Measurements from ENCODE around the gene BPNT1. TPM values are rescaled to one million over a fixed set of nuclear protein-coding genes. Genes with fewer than 3 reads are reported as not detected.
"Not testable (repeated sequence)": the region's sequence is repeated elsewhere in the genome, so short reads cannot be mapped to it uniquely, and the experiment has no call there.

The BPNT1 gene
- total RNA-seq, 1 experiment from 2014 or later = 48.3 TPM

- Histone ChIP-seq H3K4me1 (no peaks in the 10 kb centered on the region; the same call in 1 of the 2 replicates), H3K9me3 (replicated peaks) (no peaks in the 10 kb centered on the region), H3K36me3 (peaks cover 66% of the 10 kb centered on the region), H3K27me3 (no peaks in the 10 kb centered on the region), H3K27ac (no peak overlapping the region), H3K4me3 (no peak overlapping the region)
- DNase-seq = no peak
Observed at GRCh38 chr1:220099826-220100225, 10.2 kb upstream of the BPNT1 start.

- Histone ChIP-seq H3K36me3 (peaks cover 16% of the 10 kb centered on the region), H3K27me3 (no peaks in the 10 kb centered on the region), H3K9me3 (replicated peaks) (no peaks in the 10 kb centered on the region), H3K27ac (peak within 1 kb of the TSS; percentile 78), H3K4me3 (peak within 1 kb of the TSS; percentile 99), H3K4me1 (no peaks in the 10 kb centered on the region; the same call in 1 of the 2 replicates)
- peak; percentile 94 for DNase-seq
Observed at GRCh38 chr1:220094016-220094911, 4.7 kb upstream of the BPNT1 start, which contains the start of gene IARS2. Gene IARS2 (plus strand): TSS chr1:220094132. CDS start chr1:220094217, 85 bp downstream.

- H3K4me3 ChIP-seq = peak overlapping the region; percentile 99
- no peaks in the 10 kb centered on the region for H3K9me3 ChIP-seq (replicated peaks)
- DNase-seq = peak; percentile 13 to 58
- no peaks in the 10 kb centered on the region; the same call in 1 of the 2 replicates for H3K4me1 ChIP-seq
- peak overlapping the region; percentile 58 for H3K27ac ChIP-seq
- H3K27me3 ChIP-seq = no peaks in the 10 kb centered on the region
- H3K36me3 ChIP-seq = peaks cover 14% of the 10 kb centered on the region
Observed at GRCh38 chr1:220093361-220094015, 3.9 kb upstream of the BPNT1 start.

- Histone ChIP-seq H3K4me1 (no peaks in the 10 kb centered on the region; the same call in 1 of the 2 replicates), H3K4me3 (no peak overlapping the region), H3K9me3 (replicated peaks) (no peaks in the 10 kb centered on the region), H3K36me3 (peaks cover 9% of the 10 kb centered on the region; the same call in 1 of the 2 replicates), H3K27ac (no peak overlapping the region; the same call in 1 of the 2 replicates), H3K27me3 (no peaks in the 10 kb centered on the region)
- no peak for DNase-seq
Observed at GRCh38 chr1:220092694-220093093, 3.1 kb upstream of the BPNT1 start.

GRCh38 chr1:220086261-220086686, 3.3 kb downstream of the BPNT1 start:
- not testable (repeated sequence) for DNase-seq; H3K4me3 ChIP-seq; H3K4me1 ChIP-seq; H3K36me3 ChIP-seq; H3K27me3 ChIP-seq; H3K9me3 ChIP-seq (replicated peaks); H3K27ac ChIP-seq

- Histone ChIP-seq H3K27me3 (no peaks in the 10 kb centered on the region), H3K27ac (no peak overlapping the region), H3K4me1 (no peaks in the 10 kb centered on the region), H3K4me3 (no peak overlapping the region), H3K36me3 (peaks cover 10% of the 10 kb centered on the region), H3K9me3 (replicated peaks) (no peaks in the 10 kb centered on the region)
- no peak for DNase-seq
Observed at GRCh38 chr1:220084460-220084859, 5.1 kb downstream of the BPNT1 start.

GRCh38 chr1:220077887-220078286, 11.7 kb downstream of the BPNT1 start:
- Histone ChIP-seq H3K4me3 (no peak overlapping the region), H3K4me1 (no peaks in the 10 kb centered on the region), H3K36me3 (peaks cover 27% of the 10 kb centered on the region), H3K27ac (no peak overlapping the region), H3K9me3 (replicated peaks) (no peaks in the 10 kb centered on the region), H3K27me3 (no peaks in the 10 kb centered on the region)
- no peak for DNase-seq

GRCh38 chr1:220076861-220077762, 12.5 kb downstream of the BPNT1 start:
- Histone ChIP-seq H3K4me3 (no peak overlapping the region), H3K4me1 (no peaks in the 10 kb centered on the region), H3K9me3 (replicated peaks) (no peaks in the 10 kb centered on the region), H3K27ac (no peak overlapping the region), H3K27me3 (no peaks in the 10 kb centered on the region), H3K36me3 (peaks cover 33% of the 10 kb centered on the region)
- no peak for DNase-seq

- H3K27ac ChIP-seq = no peak overlapping the region
- no peaks in the 10 kb centered on the region for H3K27me3 ChIP-seq
- no peak for DNase-seq
- no peaks in the 10 kb centered on the region for H3K9me3 ChIP-seq (replicated peaks)
- H3K36me3 ChIP-seq = peaks cover 48% of the 10 kb centered on the region
- no peaks in the 10 kb centered on the region for H3K4me1 ChIP-seq
- H3K4me3 ChIP-seq = no peak overlapping the region
Observed at GRCh38 chr1:220067269-220068204, 22.1 kb downstream of the BPNT1 start.

GRCh38 chr1:220062629-220063028, 27.0 kb downstream of the BPNT1 start:
- DNase-seq = no peak
- H3K4me1 ChIP-seq = no peaks in the 10 kb centered on the region
- no peak overlapping the region for H3K27ac ChIP-seq
- H3K4me3 ChIP-seq = no peak overlapping the region
- H3K36me3 ChIP-seq = peaks cover 46% of the 10 kb centered on the region
- no peaks in the 10 kb centered on the region for H3K27me3 ChIP-seq
- no peaks in the 10 kb centered on the region for H3K9me3 ChIP-seq (replicated peaks)

GRCh38 chr1:220060876-220061275, 28.7 kb downstream of the BPNT1 start:
- DNase-seq = no peak
- Histone ChIP-seq H3K4me3 (no peak overlapping the region), H3K27ac (no peak overlapping the region), H3K9me3 (replicated peaks) (no peaks in the 10 kb centered on the region), H3K36me3 (peaks cover 36% of the 10 kb centered on the region), H3K27me3 (no peaks in the 10 kb centered on the region), H3K4me1 (no peaks in the 10 kb centered on the region)

GRCh38 chr1:220056374-220056773, 33.2 kb downstream of the BPNT1 start:
- no peak overlapping the region for H3K4me3 ChIP-seq
- no peak for DNase-seq
- no peak overlapping the region for H3K27ac ChIP-seq
- no peaks in the 10 kb centered on the region for H3K27me3 ChIP-seq
- H3K4me1 ChIP-seq = no peaks in the 10 kb centered on the region
- no peaks in the 10 kb centered on the region for H3K9me3 ChIP-seq (replicated peaks)
- H3K36me3 ChIP-seq = peaks cover 22% of the 10 kb centered on the region; the same call in 1 of the 2 replicates

GRCh38 chr1:220046052-220046930, 43.3 kb downstream of the BPNT1 start, which contains the start of gene EPRS1:
Gene EPRS1 (minus strand): TSS chr1:220046505. CDS start chr1:220046388, 117 bp downstream.
- Histone ChIP-seq H3K9me3 (replicated peaks) (no peaks in the 10 kb centered on the region), H3K4me3 (peak within 1 kb of the TSS; percentile 74), H3K36me3 (no peaks in the 10 kb centered on the region), H3K27ac (peak within 1 kb of the TSS; percentile 19), H3K27me3 (no peaks in the 10 kb centered on the region), H3K4me1 (no peaks in the 10 kb centered on the region)
- DNase-seq = peak; percentile 96 to 98

Data from SJCRH30 (cell line).